ENCODE results near the gene KIAA1217.

DNA sequence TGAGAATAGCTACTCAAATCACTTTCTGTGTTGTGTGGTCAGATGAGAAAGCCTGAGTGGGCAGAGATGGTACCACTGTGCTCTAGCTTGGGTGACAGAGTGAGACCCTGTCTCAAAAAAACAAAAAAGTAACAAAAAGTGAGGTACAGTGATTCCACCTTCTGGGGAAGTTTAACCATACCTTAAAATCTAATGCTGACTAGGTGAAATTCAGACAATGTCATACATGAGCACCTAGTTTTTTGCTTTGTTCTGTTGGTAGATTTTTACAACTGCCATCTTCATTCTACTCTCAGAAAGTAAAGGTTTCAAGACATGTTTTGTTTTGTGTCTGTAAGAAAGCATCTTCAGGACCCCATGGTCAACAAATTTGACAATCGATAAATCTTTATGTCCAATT lies 370.5 kb downstream of the KIAA1217 start:
- TF ChIP-seq POLR2AphosphoS5 (IDR thresholded peaks at IDR 0.05; ENCODE audit: insufficient read depth in 1 of 2, low read depth in 1 of 2) (no peak), POLR2A (IDR thresholded peaks at IDR 0.05) (no peak)
- TF ChIP-seq, protein P1, sequence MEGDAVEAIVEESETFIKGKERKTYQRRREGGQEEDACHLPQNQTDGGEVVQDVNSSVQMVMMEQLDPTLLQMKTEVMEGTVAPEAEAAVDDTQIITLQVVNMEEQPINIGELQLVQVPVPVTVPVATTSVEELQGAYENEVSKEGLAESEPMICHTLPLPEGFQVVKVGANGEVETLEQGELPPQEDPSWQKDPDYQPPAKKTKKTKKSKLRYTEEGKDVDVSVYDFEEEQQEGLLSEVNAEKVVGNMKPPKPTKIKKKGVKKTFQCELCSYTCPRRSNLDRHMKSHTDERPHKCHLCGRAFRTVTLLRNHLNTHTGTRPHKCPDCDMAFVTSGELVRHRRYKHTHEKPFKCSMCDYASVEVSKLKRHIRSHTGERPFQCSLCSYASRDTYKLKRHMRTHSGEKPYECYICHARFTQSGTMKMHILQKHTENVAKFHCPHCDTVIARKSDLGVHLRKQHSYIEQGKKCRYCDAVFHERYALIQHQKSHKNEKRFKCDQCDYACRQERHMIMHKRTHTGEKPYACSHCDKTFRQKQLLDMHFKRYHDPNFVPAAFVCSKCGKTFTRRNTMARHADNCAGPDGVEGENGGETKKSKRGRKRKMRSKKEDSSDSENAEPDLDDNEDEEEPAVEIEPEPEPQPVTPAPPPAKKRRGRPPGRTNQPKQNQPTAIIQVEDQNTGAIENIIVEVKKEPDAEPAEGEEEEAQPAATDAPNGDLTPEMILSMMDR (IDR thresholded peaks at IDR 0.05), result no peak
